OCI-LY7 (cell line): Measurements from ENCODE around the gene ALOXE3.

Source experiments
- EZH2phosphoT487 ChIP-seq: fragments of 200-600 bp; sonication (generic); IDR thresholded peaks from 2 replicates; pipeline ENCODE4 v1.6.1; 2018; ENCODE audit warnings: low read depth, borderline replicate concordance, mild to moderate bottlenecking, mixed run types, antibody characterized with exemption, low read length, moderate library complexity, mixed read lengths
- TF ChIP-seq, protein P1 (sequence below): fragments of 200-600 bp; sonication (generic); conservative IDR thresholded peaks from 2 replicates; pipeline ENCODE4 v1.5.1; 2014; ENCODE audit warnings: mild to moderate bottlenecking, antibody characterized with exemption, low read length, moderate library complexity, mixed read lengths

GRCh38 chr17:8153957-8154607, 35.8 kb upstream of the ALOXE3 start:
- TF ChIP-seq, protein P1, sequence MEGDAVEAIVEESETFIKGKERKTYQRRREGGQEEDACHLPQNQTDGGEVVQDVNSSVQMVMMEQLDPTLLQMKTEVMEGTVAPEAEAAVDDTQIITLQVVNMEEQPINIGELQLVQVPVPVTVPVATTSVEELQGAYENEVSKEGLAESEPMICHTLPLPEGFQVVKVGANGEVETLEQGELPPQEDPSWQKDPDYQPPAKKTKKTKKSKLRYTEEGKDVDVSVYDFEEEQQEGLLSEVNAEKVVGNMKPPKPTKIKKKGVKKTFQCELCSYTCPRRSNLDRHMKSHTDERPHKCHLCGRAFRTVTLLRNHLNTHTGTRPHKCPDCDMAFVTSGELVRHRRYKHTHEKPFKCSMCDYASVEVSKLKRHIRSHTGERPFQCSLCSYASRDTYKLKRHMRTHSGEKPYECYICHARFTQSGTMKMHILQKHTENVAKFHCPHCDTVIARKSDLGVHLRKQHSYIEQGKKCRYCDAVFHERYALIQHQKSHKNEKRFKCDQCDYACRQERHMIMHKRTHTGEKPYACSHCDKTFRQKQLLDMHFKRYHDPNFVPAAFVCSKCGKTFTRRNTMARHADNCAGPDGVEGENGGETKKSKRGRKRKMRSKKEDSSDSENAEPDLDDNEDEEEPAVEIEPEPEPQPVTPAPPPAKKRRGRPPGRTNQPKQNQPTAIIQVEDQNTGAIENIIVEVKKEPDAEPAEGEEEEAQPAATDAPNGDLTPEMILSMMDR = no peak
- TF ChIP-seq EZH2phosphoT487 = no peak
